OCI-LY3 (cell line): ENCODE data around the gene NRGN.

ENCODE experiments used
- H2AFZ ChIP-seq: fragments of 200-600, 300-600 bp; shearing (Covaris generic); 2 replicates; pipeline ENCODE4 v1.6.0; 2014; ENCODE audit warnings: antibody characterized with exemption, low read depth, low read length
- H3K27ac ChIP-seq: fragments of 200-600, 300-600 bp; sonication (generic); 2 replicates; pipeline ENCODE4 v1.5.1; 2014; ENCODE audit warnings: mild to moderate bottlenecking, low read length, moderate library complexity, mixed read lengths
- H3K27me3 ChIP-seq: fragments of 200-600, 300-600 bp; sonication (generic); 2 replicates; pipeline ENCODE4 v1.6.1; 2014; ENCODE audit warnings: low read depth, low read length, mixed read lengths
- H3K36me3 ChIP-seq: fragments of 200-600, 300-600 bp; sonication (generic); replicated peaks from 2 replicates; pipeline ENCODE3; 2014; ENCODE audit warnings: low read depth, low read length, mixed read lengths
- H3K4me1 ChIP-seq: fragments of 300-600, 200-600 bp; sonication (generic); 2 replicates; pipeline ENCODE4 v1.6.1; 2014; ENCODE audit warnings: low read length, mixed read lengths
- H3K4me2 ChIP-seq: fragments of 200-600, 300-600 bp; sonication (generic); 2 replicates; pipeline ENCODE4 v1.6.1; 2014; ENCODE audit warnings: low read length, mixed read lengths
- H3K4me3 ChIP-seq: fragments of 300-600, 200-600 bp; sonication (generic); 2 replicates; pipeline ENCODE4 v1.5.1; 2014; ENCODE audit warnings: antibody characterized with exemption, mild to moderate bottlenecking, low read length, moderate library complexity
- H3K79me2 ChIP-seq: fragments of 300-600, 200-600 bp; shearing (Covaris generic); 2 replicates; pipeline ENCODE4 v1.6.1; 2014; ENCODE audit warnings: mild to moderate bottlenecking, low read length, mixed read lengths
- H3K9ac ChIP-seq: fragments of 300-600, 200-600 bp; shearing (Covaris generic); 2 replicates; pipeline ENCODE4 v1.6.0; 2014; ENCODE audit warnings: mild to moderate bottlenecking, low read length, moderate library complexity
- H3K9me3 ChIP-seq: fragments of 200-600, 300-600 bp; shearing (Covaris generic); 2 replicates; pipeline ENCODE4 v1.6.1; 2014; ENCODE audit warnings: low read length, mixed read lengths; ENCODE audit not compliant: insufficient read depth
- H4K20me1 ChIP-seq: fragments of 200-600, 300-600 bp; sonication (generic); 2 replicates; pipeline ENCODE4 v1.6.1; 2016; ENCODE audit warnings: low read length, mixed read lengths; ENCODE audit not compliant: insufficient read depth
- EZH2phosphoT487 ChIP-seq: fragments of 200-600 bp; shearing (Covaris generic); IDR thresholded peaks from 2 replicates; pipeline ENCODE4 v1.6.1; 2018; ENCODE audit warnings: antibody characterized with exemption, mixed run types, low read depth
- TF ChIP-seq, protein P1 (sequence below): fragments of 200-600, 300-600 bp; sonication (generic); IDR thresholded peaks from 2 replicates; pipeline ENCODE4 v1.5.1; 2014; ENCODE audit warnings: antibody characterized with exemption, low read length, low read depth

Gene NRGN

DNA sequence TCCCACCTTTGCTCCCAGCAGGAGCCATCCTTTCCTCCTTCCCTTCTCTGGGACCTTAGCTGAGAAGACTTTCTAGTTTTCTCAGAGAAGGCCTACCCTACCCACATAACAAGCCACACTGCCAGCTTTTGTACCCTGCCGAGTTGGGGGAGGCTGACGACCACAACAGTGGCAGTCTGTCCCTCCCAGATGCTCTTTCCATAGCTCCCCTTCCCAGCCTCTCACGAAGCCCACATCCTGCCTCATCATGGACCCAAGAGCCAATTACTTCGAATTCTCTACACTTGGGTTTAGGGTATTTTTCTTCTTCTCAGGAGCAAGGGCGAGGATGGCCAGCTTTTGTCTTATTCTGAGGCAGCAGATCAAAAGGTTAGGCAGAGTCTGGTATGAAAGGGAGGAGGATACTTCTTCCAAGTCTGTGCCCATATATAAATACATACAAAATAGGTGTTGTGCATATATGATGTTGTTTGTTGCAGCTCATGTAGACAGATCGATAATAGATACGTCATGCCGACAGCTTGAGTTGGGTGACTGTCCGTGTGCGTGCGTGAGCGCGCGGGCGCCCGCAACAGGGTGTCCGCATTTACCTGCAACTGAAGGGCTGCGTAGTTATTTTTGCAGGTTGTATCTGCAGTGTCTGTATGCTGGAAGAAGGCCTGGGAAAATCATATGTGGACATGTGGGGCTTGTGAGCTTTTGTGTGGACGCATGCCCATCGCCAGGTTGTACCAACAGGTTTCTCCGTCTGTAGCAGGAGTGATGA is 846 bp upstream of the NRGN start:
- Histone ChIP-seq H2AFZ (no peak overlapping the region), H3K4me1 (peaks cover 9% of the 10 kb centered on the region), H4K20me1 (no peaks in the 10 kb centered on the region), H3K79me2 (no peaks in the 10 kb centered on the region), H3K4me3 (peak overlapping the region; percentile 78), H3K9ac (peak overlapping the region; percentile 53), H3K36me3 (no peaks in the 10 kb centered on the region), H3K4me2 (peak overlapping the region; percentile 88), H3K27me3 (peaks cover 31% of the 10 kb centered on the region), H3K27ac (no peak overlapping the region), H3K9me3 (no peaks in the 10 kb centered on the region)
- no peak for TF ChIP-seq EZH2phosphoT487
- TF ChIP-seq, protein P1, sequence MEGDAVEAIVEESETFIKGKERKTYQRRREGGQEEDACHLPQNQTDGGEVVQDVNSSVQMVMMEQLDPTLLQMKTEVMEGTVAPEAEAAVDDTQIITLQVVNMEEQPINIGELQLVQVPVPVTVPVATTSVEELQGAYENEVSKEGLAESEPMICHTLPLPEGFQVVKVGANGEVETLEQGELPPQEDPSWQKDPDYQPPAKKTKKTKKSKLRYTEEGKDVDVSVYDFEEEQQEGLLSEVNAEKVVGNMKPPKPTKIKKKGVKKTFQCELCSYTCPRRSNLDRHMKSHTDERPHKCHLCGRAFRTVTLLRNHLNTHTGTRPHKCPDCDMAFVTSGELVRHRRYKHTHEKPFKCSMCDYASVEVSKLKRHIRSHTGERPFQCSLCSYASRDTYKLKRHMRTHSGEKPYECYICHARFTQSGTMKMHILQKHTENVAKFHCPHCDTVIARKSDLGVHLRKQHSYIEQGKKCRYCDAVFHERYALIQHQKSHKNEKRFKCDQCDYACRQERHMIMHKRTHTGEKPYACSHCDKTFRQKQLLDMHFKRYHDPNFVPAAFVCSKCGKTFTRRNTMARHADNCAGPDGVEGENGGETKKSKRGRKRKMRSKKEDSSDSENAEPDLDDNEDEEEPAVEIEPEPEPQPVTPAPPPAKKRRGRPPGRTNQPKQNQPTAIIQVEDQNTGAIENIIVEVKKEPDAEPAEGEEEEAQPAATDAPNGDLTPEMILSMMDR = no peak

DNA sequence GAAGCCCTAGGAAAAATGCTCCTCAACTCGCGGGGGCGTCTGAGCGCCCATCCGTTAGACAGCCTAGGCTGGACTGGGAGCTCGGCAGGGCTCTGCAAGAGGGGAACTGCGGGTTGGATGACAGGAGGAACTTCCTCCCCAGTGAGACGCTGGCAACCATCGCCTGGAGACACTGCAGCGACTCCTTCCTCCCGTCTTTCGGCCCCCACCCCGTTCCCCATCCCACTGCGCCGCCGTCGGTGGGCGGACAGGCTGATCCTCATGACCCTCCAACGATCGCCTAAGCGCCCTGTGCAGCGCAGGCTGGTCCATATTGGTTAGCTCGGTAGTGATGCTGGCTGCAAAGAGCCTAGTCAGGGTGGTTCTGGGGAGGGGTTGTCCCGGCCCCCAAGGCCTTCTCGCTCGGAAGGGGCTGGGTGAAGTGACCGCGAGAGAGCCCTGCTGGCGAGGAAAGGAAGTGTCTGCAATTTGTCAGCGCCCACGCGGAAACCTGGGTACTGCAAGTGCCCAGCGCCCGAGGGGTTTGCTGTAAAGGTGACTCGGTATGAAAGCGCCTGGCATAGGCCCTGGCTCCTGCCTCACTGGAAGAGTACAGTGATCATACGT is 638 bp downstream of the NRGN start:
- TF ChIP-seq, protein P1 = no peak; the same call in 1 of the 2 replicates
- TF ChIP-seq EZH2phosphoT487 = no peak
- Histone ChIP-seq H3K27ac (no peak overlapping the region), H2AFZ (0 out of 2 replicates have a peak overlapping the region, but pooled peaks have one; percentile 26), H3K27me3 (peaks cover 25% of the 10 kb centered on the region), H3K9me3 (no peaks in the 10 kb centered on the region), H3K4me2 (peak overlapping the region; percentile 88), H3K79me2 (no peaks in the 10 kb centered on the region), H3K4me1 (peaks cover 9% of the 10 kb centered on the region), H3K36me3 (no peaks in the 10 kb centered on the region), H3K4me3 (peak overlapping the region; percentile 78), H3K9ac (peak overlapping the region; percentile 59), H4K20me1 (no peaks in the 10 kb centered on the region)

DNA sequence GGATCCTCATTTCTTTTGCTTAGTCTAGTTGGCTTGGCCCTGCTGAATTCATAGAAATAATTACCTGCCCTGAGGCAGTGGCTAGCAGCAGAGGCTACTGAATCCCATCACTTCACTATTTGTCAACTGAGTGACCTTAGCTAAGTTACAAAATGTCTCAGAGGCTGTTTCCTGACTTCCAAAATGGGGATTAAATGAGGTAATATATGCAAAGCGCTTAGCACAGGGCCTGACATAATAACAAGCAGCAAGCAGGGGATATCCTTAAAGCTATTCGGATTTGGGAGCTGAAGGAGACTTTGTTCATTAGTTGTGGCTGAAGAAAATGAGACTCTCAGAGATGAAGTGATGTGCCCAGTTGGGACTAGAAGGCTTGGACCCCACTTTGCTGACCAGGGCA is 2.8 kb downstream of the NRGN start:
- H3K79me2 ChIP-seq = no peaks in the 10 kb centered on the region
- H3K4me2 ChIP-seq = no peak overlapping the region
- no peak overlapping the region for H3K4me3 ChIP-seq
- no peaks in the 10 kb centered on the region for H3K36me3 ChIP-seq
- H3K27ac ChIP-seq = no peak overlapping the region
- no peak overlapping the region for H2AFZ ChIP-seq
- no peak overlapping the region for H3K9ac ChIP-seq
- TF ChIP-seq EZH2phosphoT487 = no peak
- TF ChIP-seq, protein P1 = no peak
- peaks cover 16% of the 10 kb centered on the region for H3K4me1 ChIP-seq
- no peaks in the 10 kb centered on the region for H3K9me3 ChIP-seq
- no peaks in the 10 kb centered on the region for H4K20me1 ChIP-seq
- H3K27me3 ChIP-seq = peaks cover 22% of the 10 kb centered on the region

DNA sequence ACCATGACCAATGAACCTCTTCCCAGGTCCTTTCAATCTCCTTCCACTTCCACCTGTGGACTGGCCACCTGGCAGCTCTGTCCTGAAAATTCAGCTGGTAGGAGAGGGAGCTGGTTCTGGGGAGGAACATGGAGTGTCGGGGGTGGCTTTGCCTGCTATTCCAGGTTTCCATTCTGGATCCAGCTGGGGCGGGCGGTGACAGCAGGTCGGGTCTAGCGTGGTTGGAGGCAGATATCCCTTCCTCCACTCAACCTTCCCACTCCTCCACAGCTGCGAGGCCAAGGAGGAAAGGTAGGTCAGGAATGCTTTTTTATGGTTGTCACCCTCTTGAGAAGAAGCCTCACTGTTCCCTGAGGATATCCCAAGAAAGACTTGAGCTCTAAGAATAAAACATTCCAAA is 3.3 kb downstream of the NRGN start:
- H3K9me3 ChIP-seq = no peaks in the 10 kb centered on the region
- H3K27me3 ChIP-seq = peaks cover 21% of the 10 kb centered on the region
- H3K79me2 ChIP-seq = no peaks in the 10 kb centered on the region
- no peak overlapping the region for H3K27ac ChIP-seq
- no peaks in the 10 kb centered on the region for H3K36me3 ChIP-seq
- no peaks in the 10 kb centered on the region for H4K20me1 ChIP-seq
- H3K4me1 ChIP-seq = peaks cover 16% of the 10 kb centered on the region
- H3K4me2 ChIP-seq = no peak overlapping the region
- no peak overlapping the region for H2AFZ ChIP-seq
- H3K4me3 ChIP-seq = no peak overlapping the region
- TF ChIP-seq EZH2phosphoT487 = no peak
- TF ChIP-seq, protein P1 = no peak
- no peak overlapping the region for H3K9ac ChIP-seq
